ENCODE results near the gene STAT4.
"Not testable (repeated sequence)": the region's sequence is repeated elsewhere in the genome, so short reads cannot be mapped to it uniquely, and the experiment has no call there.

STAT4 gene

GRCh38 chr2:191012845-191013681, 137.7 kb downstream of the STAT4 start:
- no peak for DNase-seq

GRCh38 chr2:191012346-191012745, 138.4 kb downstream of the STAT4 start:
- no peak for DNase-seq

- DNase-seq: peak in 1 of 2 experiments; percentile 20
Measured at GRCh38 chr2:191010887-191011885, 139.6 kb downstream of the STAT4 start.

GRCh38 chr2:191009541-191010374, 141.0 kb downstream of the STAT4 start:
- no peak for DNase-seq

GRCh38 chr2:191008286-191008685, 142.5 kb downstream of the STAT4 start:
- no peak for DNase-seq

- DNase-seq: no peak
Measured at GRCh38 chr2:191006997-191007783, 143.6 kb downstream of the STAT4 start.

- no peak for DNase-seq
Measured at GRCh38 chr2:191006297-191006696, 144.5 kb downstream of the STAT4 start.

GRCh38 chr2:191003405-191004309, 147.1 kb downstream of the STAT4 start:
- no peak for DNase-seq

- DNase-seq: no peak
Measured at GRCh38 chr2:191001624-191002023, 149.2 kb downstream of the STAT4 start.

GRCh38 chr2:191001032-191001431, 149.8 kb downstream of the STAT4 start:
- no peak for DNase-seq

GRCh38 chr2:190999949-191000665, 150.7 kb downstream of the STAT4 start:
- no peak for DNase-seq

- no peak for DNase-seq
Measured at GRCh38 chr2:190999058-190999457, 151.7 kb downstream of the STAT4 start.

- no peak for DNase-seq
Measured at GRCh38 chr2:190997526-190998113, 153.2 kb downstream of the STAT4 start.

- DNase-seq: no peak
Measured at GRCh38 chr2:190996947-190997346, 153.8 kb downstream of the STAT4 start.

- DNase-seq: peak in 1 of 2 experiments; percentile 37
Measured at GRCh38 chr2:190996338-190996946, 154.4 kb downstream of the STAT4 start.

- DNase-seq: not testable (repeated sequence)
Measured at GRCh38 chr2:190995315-190995714, 155.5 kb downstream of the STAT4 start.

GRCh38 chr2:190994148-190994547, 156.6 kb downstream of the STAT4 start:
- DNase-seq: no peak

- DNase-seq: no peak
Measured at GRCh38 chr2:190993292-190993643, 157.5 kb downstream of the STAT4 start.

- no peak for DNase-seq
Measured at GRCh38 chr2:190990132-190990531, 160.7 kb downstream of the STAT4 start.

Measured in stimulated activated CD4-positive, alpha-beta T cell treated with anti-CD3 and anti-CD28 coated beads, Interleukin-4, amount 100 ng/mL, for 4 hours (primary cell).